Ishikawa (cell line): ENCODE measurements around the gene BPTF.

Experiments used
- CEBPB ChIP-seq: IDR thresholded peaks from 2 replicates; pipeline ENCODE4 v1.6.1; 2012
- EP300 ChIP-seq: IDR thresholded peaks from 2 replicates; pipeline ENCODE4 v1.6.1; 2012; ENCODE audit warnings: borderline replicate concordance
- TAF1 ChIP-seq: IDR thresholded peaks from 2 replicates; pipeline ENCODE4 v1.6.1; 2012; ENCODE audit warnings: low read depth, mild to moderate bottlenecking
- TCF12 ChIP-seq: IDR thresholded peaks from 2 replicates; pipeline ENCODE4 v1.6.1; 2012; ENCODE audit warnings: low read depth
- YY1 ChIP-seq: IDR thresholded peaks from 2 replicates; pipeline ENCODE4 v1.6.1; 2012; ENCODE audit warnings: low read depth

DNA sequence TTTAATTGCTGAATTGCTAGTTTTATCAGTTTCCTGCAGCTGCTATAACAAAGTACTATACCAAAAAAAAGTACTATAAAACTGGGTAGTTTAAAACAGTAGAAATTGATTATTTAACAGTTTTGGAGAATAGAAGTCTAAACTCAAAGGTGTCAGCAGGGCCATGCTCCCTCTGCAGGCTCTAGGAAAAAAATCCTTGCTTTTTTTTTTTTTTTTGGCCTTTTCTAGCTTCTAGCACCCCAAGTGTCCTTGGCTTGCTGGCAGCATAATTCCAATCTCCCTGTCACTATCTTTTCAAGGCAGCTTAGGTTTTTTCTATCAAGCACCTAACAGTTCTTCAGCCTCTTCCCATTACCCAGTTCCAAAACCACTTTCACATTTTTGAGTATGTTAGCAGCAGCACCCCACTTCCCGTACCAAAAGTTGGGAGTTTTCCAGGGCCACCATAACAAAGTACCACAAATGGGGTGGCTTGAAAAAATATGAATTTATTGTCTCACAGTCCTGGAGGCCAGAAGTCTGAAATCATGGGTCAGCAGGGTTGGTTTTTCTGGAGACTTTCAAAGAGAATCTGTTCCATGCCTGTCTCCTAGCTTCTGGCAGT is 37.4 kb downstream of the BPTF start:
- no peak for TF ChIP-seq TAF1
- TF ChIP-seq EP300 = no peak
- TF ChIP-seq TCF12 = no peak
- TF ChIP-seq CEBPB = no peak
- no peak for TF ChIP-seq YY1
